Body of pancreas (tissue), 4 donors: ENCODE results near the gene VWF.

Source experiments
- POLR2A ChIP-seq, 3 donors: fragments of 450-650 bp; IDR thresholded peaks; one replicate each; pipeline ENCODE4 v1.6.1; 2016; ENCODE audit warnings: antibody characterized with exemption in 3 of 3, mild to moderate bottlenecking in 2 of 3
- TF ChIP-seq, protein P1 (sequence below), 7 experiments: fragments of 450-650 bp in 4 of 7; fragments of 200-600 bp in 3 of 7; sonication (generic) in 3 of 7; IDR thresholded peaks; one replicate each; pipeline ENCODE4 v1.5.1; 2016 to 2019; ENCODE audit warnings: antibody characterized with exemption in 7 of 7

DNA sequence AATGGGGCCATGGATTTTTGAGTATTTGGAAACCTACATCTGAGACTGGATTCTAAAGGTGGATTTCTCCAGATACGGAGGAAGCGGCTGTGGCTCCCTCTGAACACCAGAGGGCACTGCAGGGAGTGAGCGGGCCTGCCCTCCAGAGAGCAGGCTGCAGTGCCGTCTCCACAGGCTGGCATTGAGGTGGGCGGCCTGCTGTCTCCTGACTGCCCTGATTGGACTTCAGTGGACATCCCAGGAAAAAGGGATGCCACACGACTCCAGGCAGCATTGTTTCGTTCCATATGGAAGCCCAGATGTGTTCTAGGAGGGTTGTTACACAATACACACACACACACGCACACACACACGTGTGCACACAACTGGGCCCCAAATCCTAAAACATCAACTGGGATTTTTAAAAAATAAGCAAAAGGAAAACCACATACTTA lies 158.5 kb downstream of the VWF start:
- TF ChIP-seq, protein P1, sequence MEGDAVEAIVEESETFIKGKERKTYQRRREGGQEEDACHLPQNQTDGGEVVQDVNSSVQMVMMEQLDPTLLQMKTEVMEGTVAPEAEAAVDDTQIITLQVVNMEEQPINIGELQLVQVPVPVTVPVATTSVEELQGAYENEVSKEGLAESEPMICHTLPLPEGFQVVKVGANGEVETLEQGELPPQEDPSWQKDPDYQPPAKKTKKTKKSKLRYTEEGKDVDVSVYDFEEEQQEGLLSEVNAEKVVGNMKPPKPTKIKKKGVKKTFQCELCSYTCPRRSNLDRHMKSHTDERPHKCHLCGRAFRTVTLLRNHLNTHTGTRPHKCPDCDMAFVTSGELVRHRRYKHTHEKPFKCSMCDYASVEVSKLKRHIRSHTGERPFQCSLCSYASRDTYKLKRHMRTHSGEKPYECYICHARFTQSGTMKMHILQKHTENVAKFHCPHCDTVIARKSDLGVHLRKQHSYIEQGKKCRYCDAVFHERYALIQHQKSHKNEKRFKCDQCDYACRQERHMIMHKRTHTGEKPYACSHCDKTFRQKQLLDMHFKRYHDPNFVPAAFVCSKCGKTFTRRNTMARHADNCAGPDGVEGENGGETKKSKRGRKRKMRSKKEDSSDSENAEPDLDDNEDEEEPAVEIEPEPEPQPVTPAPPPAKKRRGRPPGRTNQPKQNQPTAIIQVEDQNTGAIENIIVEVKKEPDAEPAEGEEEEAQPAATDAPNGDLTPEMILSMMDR (IDR thresholded peaks at IDR 0.05) = peak; percentile 60 to 89 (median 66)
- no peak for TF ChIP-seq POLR2A (IDR thresholded peaks at IDR 0.05)
